ENCODE results near the gene TACC3. TPM values are rescaled to one million over a fixed set of nuclear protein-coding genes. Genes with fewer than 3 reads are reported as not detected.
A peak's percentile ranks its signal among the peaks of the same experiment; 100 is the strongest.

The TACC3 gene
- total RNA-seq, 2 experiments from 2014 or later = 213 TPM

DNA sequence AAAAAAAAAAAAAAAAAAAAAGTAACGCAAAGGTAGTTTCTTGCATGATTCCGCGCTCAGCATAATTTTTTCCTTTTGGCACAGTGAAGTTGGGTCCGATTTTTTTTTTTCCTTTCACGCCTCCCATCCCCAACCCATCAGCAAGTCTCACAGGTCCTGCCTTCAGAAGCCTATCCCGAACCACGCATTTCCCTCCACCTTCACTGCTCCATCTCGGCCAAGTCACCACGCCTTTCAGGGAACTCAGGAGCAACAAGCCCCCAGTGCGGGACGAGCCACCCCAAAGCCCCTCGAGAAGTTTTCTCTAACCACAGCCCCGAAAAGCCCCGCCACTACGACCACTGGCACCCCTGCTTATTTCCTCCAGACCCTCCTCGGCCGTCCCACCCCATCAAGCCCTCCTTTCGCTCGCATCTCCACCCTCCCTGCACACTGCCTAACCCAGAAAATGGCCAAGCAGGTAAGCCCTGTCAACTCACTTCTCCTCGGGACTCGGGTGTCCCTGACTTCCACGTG is 10.2 kb upstream of the TACC3 start:
- no peak for DNase-seq
- Mint-ChIP-seq H3K4me1 (peaks cover 68% of the 10 kb centered on the region), H3K4me3 (peak overlapping the region; percentile 96), H3K36me3 (ENCODE audit: low read depth) (peaks cover 67% of the 10 kb centered on the region), H3K9me3 (no peaks in the 10 kb centered on the region), H3K27ac (peak overlapping the region; percentile 92), H3K27me3 (no peaks in the 10 kb centered on the region)
- ChIA-PET POLR2A (interaction anchor here (1.4 to 11.7 kb wide), 6 partner anchors 12 to 704 kb away, joined by 3 to 371 read pairs (median 17); partner anchors contain the start of genes FAM53A, NSD2, TACC3 and TMEM129), CTCF (interaction anchor here (0.7 to 4.2 kb wide), 2 partner anchors 16 to 18 kb away, joined by 4 to 45 read pairs; no protein-coding TSS in a partner anchor)

DNA sequence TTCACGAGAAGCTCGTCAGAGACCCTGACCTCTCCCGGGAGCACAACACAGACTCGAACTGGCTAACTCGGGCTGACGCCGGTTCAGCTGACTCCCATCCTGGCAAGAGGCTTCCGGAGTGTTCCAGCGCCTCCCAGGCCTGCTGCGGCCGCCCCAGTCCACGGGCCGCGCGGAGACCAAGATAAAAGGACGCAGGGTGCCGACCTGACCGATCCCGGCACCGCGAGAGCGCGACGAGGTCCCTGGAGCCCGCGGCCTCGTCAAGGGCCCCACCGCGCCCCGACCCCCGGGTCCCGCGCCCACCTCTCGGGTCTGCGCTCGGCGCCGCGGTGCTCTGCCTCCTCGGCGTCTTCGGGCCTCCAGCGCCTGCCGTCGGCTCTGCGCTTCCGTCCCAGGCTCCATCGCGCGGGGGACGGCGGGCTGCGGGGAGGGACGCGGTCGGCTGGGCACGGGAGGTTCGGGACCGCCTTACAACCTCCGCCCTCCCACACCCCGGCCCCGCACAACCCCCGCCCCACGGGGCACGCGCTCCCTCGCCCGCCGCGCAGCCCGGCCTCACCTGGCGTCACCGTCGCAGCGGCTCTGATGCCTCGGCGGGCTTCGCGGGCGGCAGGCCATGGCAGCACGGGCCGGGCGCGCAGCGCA is 9.6 kb upstream of the TACC3 start:
- peak; percentile 50 for DNase-seq
- peaks cover 65% of the 10 kb centered on the region for H3K36me3 Mint-ChIP-seq (ENCODE audit: low read depth)
- peak overlapping the region; percentile 96 for H3K4me3 Mint-ChIP-seq
- H3K9me3 Mint-ChIP-seq = no peaks in the 10 kb centered on the region
- ChIA-PET CTCF (interaction anchor here (1.5 to 4.2 kb wide), 4 partner anchors 9 to 17 kb away, joined by 5 to 45 read pairs (median 10); partner anchors contain the start of genes TACC3 and TMEM129), POLR2A (interaction anchor here (0.6 to 11.7 kb wide), 21 partner anchors 8 to 1087 kb away, joined by 3 to 371 read pairs (median 4); partner anchors contain the start of genes CTBP1, FAM53A, GAK and LETM1)
- H3K27ac Mint-ChIP-seq = peak overlapping the region; percentile 92
- H3K27me3 Mint-ChIP-seq = no peaks in the 10 kb centered on the region
- H3K4me1 Mint-ChIP-seq = peaks cover 67% of the 10 kb centered on the region

DNA sequence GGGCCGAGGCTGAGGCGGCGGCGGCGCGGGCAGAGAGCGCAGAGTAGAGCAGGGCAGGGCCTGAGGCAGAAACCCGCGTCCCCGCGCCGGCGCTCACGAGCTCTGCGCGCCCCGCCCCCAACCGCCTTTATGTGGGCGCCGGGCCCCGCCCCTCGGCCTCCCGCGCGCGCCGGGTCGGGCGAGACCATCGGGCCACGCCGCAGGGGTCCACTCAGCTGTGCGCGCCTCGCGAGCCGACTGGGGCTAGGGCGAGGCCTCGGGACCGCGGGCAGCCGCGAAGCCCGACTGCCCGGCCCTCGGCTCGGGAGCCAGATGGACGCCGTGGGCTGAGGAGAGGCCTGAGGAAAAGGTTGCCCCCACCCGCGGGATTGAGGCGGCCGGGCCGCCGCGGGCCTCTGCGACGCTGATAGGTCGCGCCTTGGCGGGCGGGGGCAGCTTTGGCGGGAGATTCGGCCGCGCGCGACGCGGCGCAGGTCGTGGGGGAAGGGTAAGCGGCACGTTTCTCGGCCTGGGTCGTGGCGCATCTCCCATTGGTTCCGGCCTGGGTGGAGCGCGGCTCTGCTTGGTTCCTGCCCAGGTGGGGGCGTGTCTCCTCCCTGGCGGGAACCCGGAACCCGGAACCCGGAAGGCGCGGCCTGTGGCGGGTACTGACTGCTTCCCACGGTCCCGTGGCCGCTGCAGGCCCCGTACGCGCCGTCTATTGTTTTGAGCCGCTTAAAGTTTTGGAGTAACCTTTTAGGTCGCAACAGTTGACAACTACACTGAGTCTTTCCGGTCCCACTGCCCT is 8.9 kb upstream of the TACC3 start, which contains the start of gene SLBP:
Gene SLBP (minus strand): TSS at position 104 of the 787 bp plus-strand sequence. CDS start 131 bp downstream, outside the sequence.
- Mint-ChIP-seq H3K4me1 (peaks cover 67% of the 10 kb centered on the region), H3K4me3 (peak within 1 kb of the TSS; percentile 99), H3K9me3 (no peaks in the 10 kb centered on the region), H3K27me3 (no peaks in the 10 kb centered on the region), H3K36me3 (ENCODE audit: low read depth) (peaks cover 63% of the 10 kb centered on the region), H3K27ac (peak within 1 kb of the TSS; percentile 96)
- POLR2A ChIA-PET = interaction anchor here (0.6 to 11.7 kb wide), 23 partner anchors 9 to 1086 kb away, joined by 3 to 371 read pairs (median 4); partner anchors contain the start of genes CTBP1, FAM53A, GAK and LETM1
- CTCF ChIA-PET = interaction anchor here (1.5 to 4.2 kb wide), 4 partner anchors 9 to 18 kb away, joined by 5 to 45 read pairs (median 10); partner anchors contain the start of genes TACC3 and TMEM129
- peak; percentile 99 for DNase-seq

DNA sequence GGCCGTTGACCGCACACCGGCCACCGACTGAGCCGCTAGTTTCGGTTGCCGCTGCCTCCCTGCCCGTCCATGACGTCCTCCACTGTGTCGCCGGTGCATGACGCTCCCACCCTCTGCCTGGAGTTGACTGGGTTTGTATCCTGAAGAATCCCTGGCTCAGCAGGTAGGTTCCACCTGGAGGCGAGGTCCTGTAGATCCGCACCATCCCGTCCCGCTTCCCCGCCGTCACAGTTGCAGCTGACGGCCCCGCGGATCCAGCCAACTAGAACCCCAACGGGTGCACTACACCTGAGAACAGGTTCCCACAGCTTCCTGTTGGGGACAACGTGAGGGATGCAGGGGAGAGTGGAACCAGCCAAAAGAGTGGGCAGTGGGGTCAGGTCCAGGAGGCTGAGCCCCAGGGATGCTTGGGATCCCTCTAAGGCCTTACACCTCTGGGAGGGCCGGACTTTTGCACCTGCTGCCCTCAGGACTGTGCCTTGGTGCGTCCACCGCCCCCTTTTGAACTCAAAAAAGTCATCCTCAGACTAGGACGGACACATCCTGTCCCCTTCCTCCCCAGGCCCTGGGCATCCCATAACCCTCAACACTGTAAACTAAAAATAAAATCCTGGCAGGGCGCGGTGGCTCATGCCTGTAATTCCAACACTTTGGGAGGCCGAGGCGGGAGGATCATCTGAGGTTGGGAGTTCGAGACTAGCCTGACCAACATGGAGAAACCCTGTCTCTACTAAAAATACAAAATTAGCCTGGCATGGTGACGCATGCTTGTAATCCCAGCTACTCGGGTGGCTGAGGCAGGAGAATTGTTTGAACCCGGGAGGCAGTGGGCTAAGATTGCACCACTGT is 8.1 kb upstream of the TACC3 start:
- Mint-ChIP-seq H3K27me3 (no peaks in the 10 kb centered on the region), H3K4me1 (peaks cover 63% of the 10 kb centered on the region), H3K9me3 (no peaks in the 10 kb centered on the region), H3K27ac (peak overlapping the region; percentile 96), H3K36me3 (ENCODE audit: low read depth) (peaks cover 57% of the 10 kb centered on the region), H3K4me3 (peak overlapping the region; percentile 99)
- ChIA-PET CTCF (interaction anchor here (1.0 to 4.2 kb wide), 7 partner anchors 8 to 18 kb away, joined by 3 to 45 read pairs (median 6); partner anchors contain the start of genes TACC3 and TMEM129), POLR2A (interaction anchor here (1.0 to 11.7 kb wide), 13 partner anchors 12 to 465 kb away, joined by 3 to 371 read pairs (median 6); partner anchors contain the start of genes FAM53A, LETM1, NSD2 and TACC3)
- no peak for DNase-seq

- DNase-seq = no peak
- peak overlapping the region; percentile 96 for H3K27ac Mint-ChIP-seq
- H3K36me3 Mint-ChIP-seq (ENCODE audit: low read depth) = peaks cover 50% of the 10 kb centered on the region
- ChIA-PET POLR2A (interaction anchor here (1.1 to 11.7 kb wide), 6 partner anchors 11 to 512 kb away, joined by 3 to 371 read pairs (median 4); partner anchors contain the start of genes NSD2, TACC3 and TMEM129), CTCF (interaction anchor here (1.0 to 4.2 kb wide), 4 partner anchors 8 to 20 kb away, joined by 3 to 45 read pairs (median 6); no protein-coding TSS in a partner anchor)
- H3K4me1 Mint-ChIP-seq = peaks cover 60% of the 10 kb centered on the region
- H3K4me3 Mint-ChIP-seq = peak overlapping the region; percentile 99
- no peaks in the 10 kb centered on the region for H3K9me3 Mint-ChIP-seq
- H3K27me3 Mint-ChIP-seq = no peaks in the 10 kb centered on the region
These were observed 6.9 kb upstream of the TACC3 start for GRCh38 chr4:1714303-1715001.

DNA sequence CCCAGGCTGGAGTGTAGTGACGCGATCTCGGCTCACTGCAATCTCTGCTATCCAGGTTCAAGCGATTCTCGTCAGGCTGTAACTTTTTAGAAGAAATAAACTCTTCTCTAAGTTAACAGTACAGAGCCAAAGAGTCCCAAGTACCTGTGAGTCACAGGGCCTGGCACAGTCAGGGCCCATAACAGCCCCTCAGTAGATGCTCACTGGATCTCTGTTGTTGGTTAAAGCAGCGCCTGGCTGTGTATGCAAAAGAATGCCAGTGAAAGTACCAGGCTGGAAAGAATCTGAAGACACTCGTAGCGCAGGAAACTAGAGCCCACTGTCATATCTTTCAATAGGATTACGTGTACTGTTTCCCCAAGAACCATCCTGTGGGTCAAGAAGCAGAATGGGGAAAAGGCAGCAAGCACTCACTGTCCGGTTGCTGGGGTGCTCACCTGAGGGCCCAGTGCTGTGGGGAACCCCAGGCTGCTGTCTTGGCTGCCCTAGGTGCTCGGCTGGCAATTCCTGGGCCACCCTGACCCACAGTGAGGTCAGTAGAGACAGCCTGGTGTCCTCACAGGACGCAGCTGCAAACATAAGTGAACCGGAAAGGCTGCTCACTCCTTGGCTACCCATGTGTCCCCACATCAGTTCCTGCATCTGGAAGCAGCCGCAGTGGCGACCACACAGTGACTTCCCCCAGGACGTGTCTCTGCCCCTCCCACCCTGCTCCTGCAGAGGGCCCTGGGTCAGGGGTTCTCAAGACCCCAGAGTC is 6.1 kb upstream of the TACC3 start:
- Mint-ChIP-seq H3K27me3 (no peaks in the 10 kb centered on the region), H3K4me1 (peaks cover 60% of the 10 kb centered on the region), H3K36me3 (ENCODE audit: low read depth) (peaks cover 43% of the 10 kb centered on the region), H3K27ac (peak overlapping the region; percentile 96), H3K9me3 (no peaks in the 10 kb centered on the region), H3K4me3 (peak overlapping the region; percentile 99)
- POLR2A ChIA-PET = interaction anchor here (1.1 to 11.7 kb wide), 3 partner anchors 10 to 513 kb away, joined by 3 to 371 read pairs (median 108); partner anchors contain the start of genes TACC3 and TMEM129
- CTCF ChIA-PET = interaction anchor here (1.5 to 4.2 kb wide), 3 partner anchors 8 to 20 kb away, joined by 5 to 45 read pairs (median 6); no protein-coding TSS in a partner anchor
- DNase-seq = no peak

DNA sequence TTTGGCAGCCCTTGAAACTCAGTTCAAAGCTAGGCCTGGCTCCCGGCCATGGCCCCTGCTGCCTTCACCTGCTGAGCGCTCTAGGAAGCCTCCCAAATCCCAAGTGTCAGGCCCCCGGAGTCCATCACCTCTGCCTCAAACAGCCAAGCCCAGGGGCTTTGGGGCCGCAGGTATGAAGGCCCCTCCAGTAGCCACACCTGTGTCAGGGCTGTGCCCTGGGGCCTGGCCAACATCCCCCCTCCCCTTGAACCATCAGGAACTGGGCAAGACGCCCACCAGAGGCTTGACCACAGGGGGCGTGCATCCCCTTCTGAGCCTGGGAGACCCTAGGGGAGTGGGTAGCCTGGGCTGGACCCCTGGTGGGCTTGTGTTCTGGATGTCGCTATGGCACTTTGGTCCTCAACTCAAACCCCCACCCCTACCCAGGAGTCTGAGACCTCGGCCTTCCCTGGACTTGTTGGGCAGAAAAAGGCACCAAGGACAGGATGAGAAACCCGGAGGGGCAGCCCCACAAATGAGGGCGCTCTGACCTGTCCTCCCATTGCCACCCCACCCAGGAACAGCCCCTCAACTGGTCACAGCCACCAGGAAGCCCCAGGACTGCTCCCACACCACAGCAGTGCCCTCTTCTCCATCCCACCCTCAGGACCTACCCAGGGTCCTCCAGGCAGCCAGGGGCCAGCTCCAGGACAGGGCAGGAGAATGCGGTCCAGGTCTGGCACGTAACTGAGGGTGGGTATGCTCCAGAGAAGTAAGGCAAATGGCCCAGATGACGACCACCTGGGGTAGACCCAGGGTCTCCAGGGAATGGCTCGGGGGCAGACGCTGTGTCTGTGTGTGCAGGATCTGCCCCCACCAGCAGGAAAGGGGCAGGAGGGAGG is 5.0 kb upstream of the TACC3 start:
- H3K27me3 Mint-ChIP-seq = no peaks in the 10 kb centered on the region
- H3K4me1 Mint-ChIP-seq = peaks cover 52% of the 10 kb centered on the region
- H3K27ac Mint-ChIP-seq = peak overlapping the region; percentile 96
- DNase-seq = no peak
- no peaks in the 10 kb centered on the region for H3K9me3 Mint-ChIP-seq
- no peak overlapping the region for H3K4me3 Mint-ChIP-seq
- H3K36me3 Mint-ChIP-seq (ENCODE audit: low read depth) = peaks cover 32% of the 10 kb centered on the region
- ChIA-PET POLR2A (no interaction called here), CTCF (no interaction called here)

- DNase-seq = no peak
- Mint-ChIP-seq H3K36me3 (ENCODE audit: low read depth) (peaks cover 36% of the 10 kb centered on the region), H3K27ac (no peak overlapping the region), H3K4me3 (no peak overlapping the region), H3K9me3 (no peaks in the 10 kb centered on the region), H3K27me3 (no peaks in the 10 kb centered on the region), H3K4me1 (peaks cover 53% of the 10 kb centered on the region)
- ChIA-PET CTCF (no interaction called here), POLR2A (no interaction called here)
These were observed 3.9 kb upstream of the TACC3 start for GRCh38 chr4:1717129-1718094.

GRCh38 chr4:1718095-1718850 is 3.0 kb upstream of the TACC3 start:
- Mint-ChIP-seq H3K9me3 (no peaks in the 10 kb centered on the region), H3K27me3 (no peaks in the 10 kb centered on the region), H3K4me1 (peaks cover 59% of the 10 kb centered on the region), H3K4me3 (peak overlapping the region; percentile 30), H3K36me3 (ENCODE audit: low read depth) (peaks cover 39% of the 10 kb centered on the region), H3K27ac (peak overlapping the region; percentile 52)
- DNase-seq = no peak
- ChIA-PET POLR2A (interaction anchor here (13.8 kb wide), 1 partner anchor 9 kb away, joined by 371 read pairs; the partner anchor contains the start of gene SLBP), CTCF (interaction anchor here (10.2 kb wide), 1 partner anchor 25 kb away, joined by 122 read pairs; no protein-coding TSS in a partner anchor)

Data from activated CD4-positive, alpha-beta memory T cell treated with anti-CD3 and anti-CD28 coated beads, Interleukin-2, amount 10 ng/mL, durations not matched to agents 7 days and 5 days (primary cell).